NCI-H446 (cell line): ENCODE data around the gene UBD.
A peak's percentile ranks its signal among the peaks of the same experiment; 100 is the strongest.

Source experiments
- DNase-seq, 2 experiments: peaks; one replicate each; lab custom pipeline; 2025; lab: John Stamatoyannopoulos, UW

The UBD gene

DNA sequence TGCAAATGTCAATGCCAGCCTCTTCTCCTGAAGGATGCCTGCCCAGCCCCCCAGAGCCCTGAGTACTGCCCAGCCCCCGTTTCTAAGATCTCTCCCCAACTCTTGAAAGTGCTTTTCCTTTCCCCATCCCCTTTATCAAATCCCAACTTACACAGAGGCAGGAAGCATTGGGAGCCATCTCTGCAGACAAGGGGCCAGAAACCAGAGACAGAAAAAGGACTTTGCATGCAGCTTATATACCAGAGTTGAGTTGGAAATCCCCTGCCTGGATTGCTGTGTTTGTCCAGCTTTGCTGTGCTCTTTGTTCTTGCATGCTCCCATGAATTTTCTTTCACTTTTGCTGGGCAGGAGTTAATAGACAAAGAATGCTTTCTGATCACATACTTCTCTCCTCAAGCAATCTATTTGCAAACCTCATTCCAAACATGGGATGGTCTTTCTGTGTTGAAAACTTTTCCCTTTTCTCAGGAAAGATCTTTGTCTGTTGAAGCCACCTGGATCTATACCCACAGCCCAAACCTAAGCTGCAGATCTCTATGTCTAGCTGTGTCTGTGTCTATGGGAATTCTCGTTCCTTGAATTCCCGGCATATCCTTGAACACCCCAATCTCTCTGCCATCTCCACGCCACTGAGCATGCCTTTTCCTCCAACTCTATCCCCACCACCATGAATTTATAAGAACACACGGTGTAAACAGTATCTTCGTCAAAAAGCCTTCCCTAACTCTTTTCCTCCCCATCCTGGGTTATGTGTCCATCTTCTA lies at the start of gene UBD:
UBD (minus strand) TSS at position 209 of the 764 bp plus-strand sequence; CDS start at position 178, 31 bp downstream.
- no peak for DNase-seq

DNA sequence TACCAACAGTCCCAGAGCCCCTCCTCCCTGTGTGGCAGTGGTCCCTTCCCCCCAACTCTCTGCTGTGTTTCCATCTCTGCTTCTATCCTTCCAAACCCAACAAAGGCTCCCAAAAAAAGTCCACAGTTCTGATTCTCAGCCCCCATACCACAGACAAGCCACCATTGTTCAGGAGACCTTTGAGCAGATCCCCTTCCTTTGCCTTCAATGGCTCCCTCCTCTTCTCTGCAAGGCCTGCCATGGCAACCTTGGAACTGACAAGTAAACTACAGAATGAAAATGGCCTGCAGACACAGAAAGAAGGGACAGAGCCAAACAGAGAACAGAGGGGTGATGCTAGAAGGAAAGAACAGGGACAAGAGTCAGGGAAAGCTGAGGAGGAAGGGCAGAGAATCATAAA lies 48.6 kb upstream of the UBD start:
- no peak for DNase-seq

GRCh38 chr6:29603930-29604329 lies 44.4 kb upstream of the UBD start:
- DNase-seq, result no peak

- no peak for DNase-seq
Measured at GRCh38 chr6:29603456-29603855, 43.9 kb upstream of the UBD start.

- no peak for DNase-seq
Measured at GRCh38 chr6:29602564-29603361, 43.2 kb upstream of the UBD start.

GRCh38 chr6:29598172-29598747 lies 38.7 kb upstream of the UBD start:
- DNase-seq, result no peak

DNA sequence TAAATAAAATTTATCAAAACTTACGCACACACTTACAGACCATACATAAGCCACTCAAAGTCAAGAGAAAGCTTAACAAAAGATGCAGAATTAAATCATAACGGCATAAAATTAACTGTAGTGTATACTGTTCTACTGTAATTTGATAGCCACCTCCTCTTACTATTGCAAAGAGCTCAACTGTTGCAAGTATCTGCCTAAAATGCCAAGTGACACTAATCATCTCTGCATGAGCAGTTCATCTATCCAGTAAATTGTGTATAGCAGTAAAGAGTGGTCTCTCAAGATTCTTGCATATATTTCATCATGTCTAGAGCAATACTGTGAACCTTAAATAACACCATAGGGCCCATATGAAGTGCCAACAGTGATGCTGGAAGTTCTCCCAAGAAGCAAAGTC lies 37.7 kb upstream of the UBD start:
- no peak for DNase-seq

- DNase-seq, result no peak
Measured at GRCh38 chr6:29596381-29596900, 36.9 kb upstream of the UBD start.

DNA sequence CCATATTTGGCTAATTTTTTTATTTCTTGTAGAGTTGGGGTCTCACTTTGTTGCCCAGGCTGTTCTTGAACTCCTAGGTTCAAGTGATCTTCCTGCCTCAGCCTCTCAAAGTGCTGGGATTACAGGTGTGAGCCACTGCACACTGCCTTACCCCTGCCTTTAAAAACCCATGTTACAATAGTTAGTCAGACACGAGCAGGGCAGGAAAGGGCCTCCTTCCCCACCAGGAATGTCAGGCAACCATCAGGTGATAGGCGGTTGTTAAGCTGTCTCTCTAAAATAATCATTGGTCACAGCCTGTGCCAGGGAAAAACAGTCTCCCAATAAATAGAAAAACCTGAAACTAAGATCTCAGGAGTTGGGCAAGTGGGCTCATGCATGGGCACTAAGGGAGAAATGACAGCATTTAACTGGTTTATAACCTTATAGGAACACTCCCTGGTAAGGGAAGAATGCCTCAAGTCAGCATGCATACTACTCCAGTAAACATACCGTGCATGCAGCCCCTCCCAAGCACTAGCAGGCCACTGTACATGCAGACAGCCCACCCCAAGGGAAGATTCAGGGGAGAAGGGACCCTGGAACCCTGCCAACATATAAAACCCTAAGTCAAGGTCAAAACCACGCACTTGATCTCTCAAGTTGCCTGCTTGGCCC lies 33.8 kb upstream of the UBD start:
- DNase-seq, result no peak

DNA sequence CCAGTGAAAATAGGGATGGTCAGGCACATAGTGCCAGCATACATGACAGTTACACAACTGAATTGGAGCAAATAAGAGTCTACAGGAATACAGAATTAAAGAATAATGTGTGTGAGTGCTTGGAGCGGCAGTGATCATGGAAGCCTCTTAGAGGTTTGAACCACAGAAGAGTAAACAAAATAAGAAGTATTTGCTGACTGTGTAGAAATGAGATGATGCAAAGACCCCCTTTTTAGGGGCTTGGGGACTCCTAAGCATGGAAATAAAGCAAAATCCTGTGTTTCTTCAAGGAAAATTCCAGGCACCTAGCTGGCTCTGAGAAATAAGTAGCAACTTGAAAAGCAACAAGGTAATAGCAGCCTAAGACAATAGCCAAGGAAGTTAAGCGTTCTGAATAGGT lies 32.1 kb upstream of the UBD start:
- no peak for DNase-seq

DNA sequence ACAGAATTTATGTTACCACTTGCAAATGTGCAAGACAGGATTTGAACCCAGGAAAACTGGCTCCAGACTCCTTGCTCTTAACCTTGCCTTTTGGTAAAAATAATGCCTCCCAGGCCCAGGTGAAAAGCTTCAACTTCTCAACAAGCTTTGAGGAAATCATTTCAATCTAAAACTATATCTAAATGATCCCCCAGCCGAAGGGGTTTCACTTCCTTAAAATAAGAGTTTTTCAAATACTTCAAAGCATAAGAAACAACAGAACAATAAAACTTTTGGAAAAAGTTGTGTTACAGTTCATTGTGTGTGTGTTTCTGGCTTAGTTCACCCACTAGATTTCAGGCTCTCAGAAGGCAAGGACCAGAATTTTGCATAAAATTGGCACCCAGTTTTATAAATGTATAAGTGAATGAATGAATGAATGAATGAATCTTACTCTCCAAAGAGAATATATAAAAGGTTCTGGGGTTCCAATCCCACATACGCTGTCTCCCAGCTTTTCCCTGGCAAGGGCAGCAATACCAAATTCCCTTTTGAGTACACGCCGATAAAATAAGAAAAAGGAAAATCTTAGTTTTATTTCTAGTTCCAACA lies 30.8 kb upstream of the UBD start:
- DNase-seq, result no peak

- peak in 1 of 2 experiments; percentile 50 for DNase-seq
Measured at GRCh38 chr6:29589423-29590048, 30.0 kb upstream of the UBD start.

GRCh38 chr6:29584821-29585220 lies 25.3 kb upstream of the UBD start, which contains the start of gene OR2H2:
Gene OR2H2 (plus strand): TSS chr6:29585121. CDS start chr6:29587945, 2,824 bp downstream.
- DNase-seq, result no peak

GRCh38 chr6:29577544-29577943 lies 18.0 kb upstream of the UBD start:
- DNase-seq, result no peak

DNA sequence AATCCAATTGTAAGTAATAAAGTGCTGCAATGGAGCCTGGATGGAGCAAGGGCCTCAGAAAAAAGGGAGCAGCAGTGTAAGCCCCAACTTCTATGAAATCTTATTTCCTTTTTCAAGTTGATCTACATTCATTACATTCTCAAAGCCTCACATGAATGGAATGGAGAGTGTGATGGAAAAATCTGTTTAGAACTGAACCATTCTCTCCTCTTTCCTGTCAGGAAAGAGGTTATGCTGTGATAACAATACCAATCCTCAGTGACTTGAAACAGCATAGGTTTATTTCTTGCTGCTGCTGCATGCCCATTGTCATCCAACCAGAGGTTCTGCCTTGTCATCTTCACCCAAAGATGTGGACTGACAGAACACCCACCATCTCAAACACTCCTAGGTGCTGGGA lies 16.5 kb upstream of the UBD start:
- DNase-seq, result no peak

DNA sequence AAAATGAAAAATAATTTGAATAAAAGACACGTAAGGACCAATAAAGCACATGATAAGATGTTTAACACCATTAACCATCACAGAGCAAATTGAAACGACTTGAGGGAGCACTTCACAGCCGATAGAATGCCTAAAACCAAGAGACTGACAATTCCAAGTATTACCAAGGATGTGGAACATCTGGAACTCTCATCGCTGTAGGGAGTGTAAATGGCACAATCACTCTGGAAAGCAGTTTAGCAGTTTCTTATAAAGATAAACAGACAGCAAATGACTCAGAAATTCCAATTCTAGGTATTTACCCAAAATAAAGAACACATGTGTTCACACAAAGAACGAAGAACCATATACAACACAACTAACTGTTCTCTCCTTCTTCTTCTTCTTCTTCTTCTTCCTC lies 8.5 kb upstream of the UBD start:
- no peak for DNase-seq

- no peak for DNase-seq
Measured at GRCh38 chr6:29567541-29567940, 8.0 kb upstream of the UBD start.

DNA sequence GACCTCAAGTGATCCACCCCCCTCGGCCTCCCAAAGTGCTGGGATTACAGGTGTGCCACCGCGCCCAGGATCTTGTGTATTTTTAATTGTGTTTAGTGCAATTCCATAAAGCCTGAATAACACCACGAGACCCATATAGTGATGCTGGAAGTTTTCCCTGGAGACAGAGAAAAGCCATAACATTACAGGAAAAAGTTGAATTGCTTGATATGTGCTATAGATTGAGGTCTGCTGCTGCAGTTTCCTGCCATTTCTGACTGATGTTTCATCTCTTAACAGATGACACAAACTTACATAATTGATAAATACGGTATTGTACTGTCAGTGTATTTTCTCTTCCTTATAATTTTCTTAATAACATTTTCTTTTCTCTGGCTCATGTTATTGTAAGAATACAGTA lies 7.3 kb upstream of the UBD start:
- no peak for DNase-seq

DNA sequence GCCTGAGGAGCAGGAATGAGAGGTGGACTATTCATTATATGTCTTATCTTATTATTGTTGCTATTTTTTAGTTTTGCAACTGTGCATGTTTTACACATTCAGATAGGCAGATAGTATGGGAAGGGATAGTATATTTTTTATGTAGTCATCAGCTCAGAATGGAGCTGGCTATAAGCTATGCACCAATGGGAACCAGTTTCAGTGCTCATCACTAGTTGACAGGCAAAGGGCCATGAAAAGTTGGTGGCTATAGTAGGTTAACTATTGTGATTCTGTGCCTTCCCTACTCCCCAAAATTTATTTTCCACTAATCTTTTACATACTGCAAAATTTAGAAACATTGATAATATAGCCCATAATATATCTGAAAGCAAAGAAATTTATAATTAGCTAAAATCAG lies 5.3 kb upstream of the UBD start:
- no peak for DNase-seq

GRCh38 chr6:29563435-29563965 lies 4.0 kb upstream of the UBD start:
- no peak for DNase-seq

GRCh38 chr6:29561606-29562181 lies 2.2 kb upstream of the UBD start:
- DNase-seq, result no peak
